ENCODE results near the gene CIAO3.
A peak's percentile ranks its signal among the peaks of the same experiment; 100 is the strongest.

CIAO3 gene

DNA sequence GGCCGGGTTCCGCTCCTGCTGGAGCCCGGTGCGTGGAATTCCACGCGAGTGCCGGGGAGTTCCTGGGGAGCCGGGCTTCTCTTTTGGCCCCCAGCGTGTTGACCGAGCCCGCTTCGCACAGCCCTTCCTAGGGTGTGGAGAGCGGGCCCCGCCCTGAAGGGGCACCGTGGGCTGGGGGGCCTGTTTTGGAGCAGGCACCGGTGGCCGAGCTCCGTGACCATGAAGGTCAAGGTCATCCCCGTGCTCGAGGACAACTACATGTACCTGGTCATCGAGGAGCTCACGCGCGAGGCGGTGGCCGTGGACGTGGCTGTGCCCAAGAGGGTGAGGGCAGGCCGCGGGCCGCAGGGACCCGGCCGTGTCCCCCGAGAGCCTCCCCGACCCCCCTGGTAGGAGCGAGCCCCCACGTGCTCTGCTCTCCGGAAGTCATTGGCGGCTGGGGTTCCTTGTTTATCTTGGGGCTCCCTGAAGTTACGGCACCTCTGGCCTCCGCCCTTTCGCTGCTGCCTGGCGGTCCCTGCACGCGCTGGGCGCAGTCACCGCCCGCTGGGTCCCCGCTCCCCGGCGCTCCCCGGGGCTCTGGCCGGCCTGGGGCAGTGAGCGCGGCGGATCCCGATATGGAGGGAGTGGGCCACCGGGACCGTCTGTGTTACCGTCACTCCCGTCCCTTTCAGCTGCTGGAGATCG lies 13.4 kb downstream of the CIAO3 start:
- Histone ChIP-seq H3K27me3 (ENCODE audit: control insufficient read depth, insufficient read depth, low read length) (peaks cover 19% of the 10 kb centered on the region), H3K9ac (ENCODE audit: low read length) (peak overlapping the region; percentile 22), H3K9me3 (ENCODE audit: control insufficient read depth, low read length) (no peaks in the 10 kb centered on the region), H3K4me1 (ENCODE audit: control insufficient read depth, insufficient read depth, low read length) (peaks cover 19% of the 10 kb centered on the region), H3K4me3 (ENCODE audit: low read length) (peak overlapping the region; percentile 31), H3K36me3 (ENCODE audit: control insufficient read depth, insufficient read depth, low read length) (no peaks in the 10 kb centered on the region)

GRCh38 chr16:726438-727290 lies 14.1 kb downstream of the CIAO3 start, which contains the start of the genes CCDC78 and HAGHL:
Gene CCDC78 (minus strand): TSS chr16:726443. CDS start chr16:726367, 76 bp downstream.
Gene HAGHL (plus strand): TSS chr16:727106. CDS start chr16:727510, 404 bp downstream.
- peak within 1 kb of the TSS; percentile 22 for H3K9ac ChIP-seq (ENCODE audit: low read length)
- no peaks in the 10 kb centered on the region for H3K9me3 ChIP-seq (ENCODE audit: control insufficient read depth, low read length)
- H3K27me3 ChIP-seq (ENCODE audit: control insufficient read depth, insufficient read depth, low read length) = peaks cover 19% of the 10 kb centered on the region
- H3K4me3 ChIP-seq (ENCODE audit: low read length) = peak within 1 kb of the TSS; percentile 31
- peaks cover 22% of the 10 kb centered on the region for H3K4me1 ChIP-seq (ENCODE audit: control insufficient read depth, insufficient read depth, low read length)
- H3K36me3 ChIP-seq (ENCODE audit: control insufficient read depth, insufficient read depth, low read length) = no peaks in the 10 kb centered on the region

DNA sequence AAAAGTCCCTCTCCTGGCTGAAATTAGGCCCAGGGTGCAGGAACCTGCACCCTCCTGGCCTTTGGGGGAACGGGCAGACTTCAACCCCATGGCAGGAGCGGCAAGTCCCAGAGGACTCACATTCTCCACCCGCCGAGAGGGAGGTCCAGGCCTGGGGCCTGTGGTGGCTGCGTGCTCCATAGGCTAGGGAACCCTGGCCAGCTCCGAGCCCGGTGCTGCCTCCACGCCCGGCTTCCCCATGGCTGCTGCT lies 14.7 kb downstream of the CIAO3 start:
- Histone ChIP-seq H3K9me3 (ENCODE audit: control insufficient read depth, low read length) (no peaks in the 10 kb centered on the region), H3K4me3 (ENCODE audit: low read length) (no peak overlapping the region), H3K4me1 (ENCODE audit: control insufficient read depth, insufficient read depth, low read length) (peaks cover 25% of the 10 kb centered on the region), H3K9ac (ENCODE audit: low read length) (no peak overlapping the region), H3K27me3 (ENCODE audit: control insufficient read depth, insufficient read depth, low read length) (peaks cover 19% of the 10 kb centered on the region), H3K36me3 (ENCODE audit: control insufficient read depth, insufficient read depth, low read length) (no peaks in the 10 kb centered on the region)

DNA sequence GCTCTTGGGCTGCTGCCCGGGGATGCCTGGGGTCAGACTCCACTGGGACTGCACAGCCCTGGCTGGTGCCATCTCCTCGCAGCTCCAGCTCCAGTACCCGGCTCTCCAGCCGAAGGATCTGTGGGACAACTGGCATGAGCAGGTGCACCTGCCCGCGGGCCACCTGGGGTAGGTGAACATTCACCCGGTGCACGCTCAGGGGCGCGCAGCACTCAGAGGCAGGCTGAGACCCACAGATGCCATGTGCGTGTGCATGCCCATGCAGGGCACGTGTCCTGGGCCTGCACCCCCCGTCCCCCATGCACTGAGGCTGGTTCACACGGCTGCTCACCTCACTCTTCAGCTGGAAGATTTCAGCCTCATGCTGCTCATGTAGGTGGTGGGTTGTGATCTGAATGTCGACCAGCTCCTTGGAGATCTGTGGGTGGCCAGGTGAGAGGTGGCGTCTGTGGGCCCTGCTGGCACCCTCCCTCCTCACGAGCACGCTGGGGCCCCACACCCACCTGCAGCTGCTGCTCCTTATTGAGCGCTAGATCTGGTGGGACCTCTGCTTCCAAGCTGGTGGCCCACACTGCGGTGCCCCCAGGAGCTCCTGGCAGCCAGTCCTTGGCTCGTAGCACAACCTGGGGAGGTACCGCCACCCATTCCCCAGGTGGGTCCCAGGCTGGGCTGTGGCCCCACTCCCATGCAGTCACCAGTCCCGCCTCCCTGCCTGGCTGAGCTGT lies 15.2 kb downstream of the CIAO3 start:
- Histone ChIP-seq H3K9ac (ENCODE audit: low read length) (no peak overlapping the region), H3K4me1 (ENCODE audit: control insufficient read depth, insufficient read depth, low read length) (peaks cover 25% of the 10 kb centered on the region), H3K9me3 (ENCODE audit: control insufficient read depth, low read length) (no peaks in the 10 kb centered on the region), H3K27me3 (ENCODE audit: control insufficient read depth, insufficient read depth, low read length) (peaks cover 19% of the 10 kb centered on the region), H3K36me3 (ENCODE audit: control insufficient read depth, insufficient read depth, low read length) (no peaks in the 10 kb centered on the region), H3K4me3 (ENCODE audit: low read length) (no peak overlapping the region)

GRCh38 chr16:725041-725376 lies 15.8 kb downstream of the CIAO3 start:
- Histone ChIP-seq H3K9ac (ENCODE audit: low read length) (no peak overlapping the region), H3K36me3 (ENCODE audit: control insufficient read depth, insufficient read depth, low read length) (no peaks in the 10 kb centered on the region), H3K4me1 (ENCODE audit: control insufficient read depth, insufficient read depth, low read length) (peaks cover 29% of the 10 kb centered on the region), H3K4me3 (ENCODE audit: low read length) (no peak overlapping the region), H3K27me3 (ENCODE audit: control insufficient read depth, insufficient read depth, low read length) (peaks cover 19% of the 10 kb centered on the region), H3K9me3 (ENCODE audit: control insufficient read depth, low read length) (no peaks in the 10 kb centered on the region)

DNA sequence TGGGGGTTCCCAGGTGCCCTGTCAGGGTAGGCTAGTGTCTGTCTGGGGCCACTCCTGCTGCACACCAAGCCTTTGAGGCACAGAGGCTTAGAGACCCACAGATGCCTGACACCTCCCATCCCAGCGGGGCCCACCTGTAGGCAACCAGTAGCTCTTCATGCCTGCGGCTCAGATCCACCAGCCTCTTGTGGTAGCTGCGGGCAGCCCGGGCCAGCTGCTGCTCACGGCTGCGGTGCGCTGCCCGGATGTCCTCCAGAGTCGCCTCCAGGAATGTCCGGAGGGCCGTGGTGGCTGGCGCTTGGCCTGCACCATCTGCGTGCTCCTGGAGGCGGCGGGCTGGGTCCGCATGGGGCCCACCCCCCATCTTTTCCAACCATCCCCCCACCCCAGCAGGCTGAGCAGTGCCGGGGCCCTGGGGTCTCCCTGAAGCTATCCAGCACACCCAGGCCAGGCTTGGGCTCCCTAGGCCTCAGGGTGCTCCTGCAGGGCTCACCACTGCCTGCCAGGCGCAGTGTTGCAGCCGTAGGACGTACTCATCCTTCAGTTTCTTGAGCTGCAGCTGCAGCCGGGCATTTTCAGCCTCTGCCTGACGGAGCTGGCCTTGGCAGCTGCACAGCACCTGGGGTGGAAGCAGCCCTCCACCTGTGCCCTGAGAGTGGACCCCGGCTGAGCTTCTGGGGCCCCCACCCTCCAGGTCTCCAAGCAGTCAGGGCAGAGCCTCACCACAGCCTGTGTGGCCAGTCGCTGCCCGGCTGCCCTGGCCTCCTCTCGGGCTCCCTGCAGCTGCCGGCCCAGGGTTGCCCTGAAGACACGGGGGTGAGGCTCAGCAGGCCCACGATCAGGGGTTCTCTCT lies 16.4 kb downstream of the CIAO3 start:
- Histone ChIP-seq H3K27me3 (ENCODE audit: control insufficient read depth, insufficient read depth, low read length) (peaks cover 19% of the 10 kb centered on the region), H3K9me3 (ENCODE audit: control insufficient read depth, low read length) (no peaks in the 10 kb centered on the region), H3K9ac (ENCODE audit: low read length) (no peak overlapping the region), H3K4me3 (ENCODE audit: low read length) (no peak overlapping the region), H3K36me3 (ENCODE audit: control insufficient read depth, insufficient read depth, low read length) (no peaks in the 10 kb centered on the region), H3K4me1 (ENCODE audit: control insufficient read depth, insufficient read depth, low read length) (peaks cover 35% of the 10 kb centered on the region)

DNA sequence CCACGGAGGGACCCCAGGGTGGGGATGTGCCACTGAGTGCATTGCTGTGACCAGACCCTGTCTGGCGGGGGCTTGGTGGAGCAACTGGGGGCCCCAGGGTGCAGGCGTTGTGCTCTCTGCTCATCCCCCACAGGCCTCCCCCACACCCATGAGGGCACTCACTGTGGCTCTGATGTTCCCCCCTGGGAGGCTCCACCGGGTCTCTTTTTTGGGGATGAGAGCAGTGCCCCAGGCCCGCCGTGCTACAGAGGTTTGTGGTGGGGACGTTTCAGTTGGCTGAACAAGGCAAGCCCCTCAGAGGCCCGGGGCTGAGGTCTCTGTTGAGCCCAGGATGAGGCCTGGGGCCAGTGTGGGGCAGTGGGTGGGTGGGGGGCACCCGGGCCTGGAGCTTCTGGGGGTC lies 17.1 kb downstream of the CIAO3 start:
- peaks cover 42% of the 10 kb centered on the region for H3K4me1 ChIP-seq (ENCODE audit: control insufficient read depth, insufficient read depth, low read length)
- no peaks in the 10 kb centered on the region for H3K36me3 ChIP-seq (ENCODE audit: control insufficient read depth, insufficient read depth, low read length)
- H3K9me3 ChIP-seq (ENCODE audit: control insufficient read depth, low read length) = no peaks in the 10 kb centered on the region
- peaks cover 19% of the 10 kb centered on the region for H3K27me3 ChIP-seq (ENCODE audit: control insufficient read depth, insufficient read depth, low read length)
- no peak overlapping the region for H3K9ac ChIP-seq (ENCODE audit: low read length)
- H3K4me3 ChIP-seq (ENCODE audit: low read length) = no peak overlapping the region

GRCh38 chr16:722835-723633 lies 17.8 kb downstream of the CIAO3 start:
- Histone ChIP-seq H3K27me3 (ENCODE audit: control insufficient read depth, insufficient read depth, low read length) (peaks cover 19% of the 10 kb centered on the region), H3K4me3 (ENCODE audit: low read length) (no peak overlapping the region), H3K36me3 (ENCODE audit: control insufficient read depth, insufficient read depth, low read length) (no peaks in the 10 kb centered on the region), H3K9ac (ENCODE audit: low read length) (no peak overlapping the region), H3K9me3 (ENCODE audit: control insufficient read depth, low read length) (no peaks in the 10 kb centered on the region), H3K4me1 (ENCODE audit: control insufficient read depth, insufficient read depth, low read length) (peaks cover 44% of the 10 kb centered on the region)

DNA sequence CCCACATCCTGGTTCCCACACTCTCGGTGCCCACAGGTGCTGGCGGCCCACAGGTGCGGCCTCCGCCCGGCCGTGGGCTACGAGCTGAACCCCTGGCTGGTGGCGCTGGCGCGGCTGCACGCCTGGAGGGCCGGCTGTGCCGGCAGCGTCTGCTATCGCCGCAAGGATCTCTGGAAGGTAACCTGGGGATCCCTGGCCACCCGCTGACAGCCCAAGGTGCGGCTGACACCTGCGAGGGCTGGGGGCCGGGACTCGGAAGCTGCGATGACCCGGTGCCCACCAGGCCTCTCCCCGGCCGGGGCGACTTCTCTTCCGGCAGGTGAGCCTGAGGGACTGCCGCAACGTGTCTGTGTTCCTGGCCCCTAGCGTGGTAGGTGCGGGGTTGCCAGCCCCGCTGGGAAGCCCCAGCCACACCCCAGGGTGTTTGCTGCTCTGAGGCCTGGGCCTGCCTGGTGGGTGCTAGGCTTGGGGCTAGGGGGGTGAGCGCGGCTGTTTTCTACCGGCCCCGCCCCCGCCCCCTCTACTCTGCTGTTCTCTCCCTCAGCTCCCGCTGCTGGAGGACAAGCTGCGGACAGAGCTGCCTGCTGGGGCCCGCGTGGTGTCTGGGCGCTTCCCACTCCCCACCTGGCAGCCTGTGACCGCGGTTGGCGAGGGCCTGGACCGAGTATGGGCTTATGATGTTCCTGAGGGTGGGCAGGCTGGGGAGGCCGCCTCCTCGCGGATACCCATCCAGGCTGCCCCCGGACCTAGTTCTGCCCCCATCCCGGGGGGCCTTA lies 18.8 kb downstream of the CIAO3 start:
- Histone ChIP-seq H3K9ac (ENCODE audit: low read length) (no peak overlapping the region), H3K4me1 (ENCODE audit: control insufficient read depth, insufficient read depth, low read length) (peaks cover 37% of the 10 kb centered on the region), H3K27me3 (ENCODE audit: control insufficient read depth, insufficient read depth, low read length) (peaks cover 19% of the 10 kb centered on the region), H3K4me3 (ENCODE audit: low read length) (peak overlapping the region; percentile 56), H3K9me3 (ENCODE audit: control insufficient read depth, low read length) (no peaks in the 10 kb centered on the region), H3K36me3 (ENCODE audit: control insufficient read depth, insufficient read depth, low read length) (no peaks in the 10 kb centered on the region)

GRCh38 chr16:720990-721764 lies 19.6 kb downstream of the CIAO3 start, which contains the start of gene ANTKMT:
Gene ANTKMT (plus strand): TSS chr16:721146. CDS start chr16:721275, 129 bp downstream.
- peaks cover 22% of the 10 kb centered on the region for H3K27me3 ChIP-seq (ENCODE audit: control insufficient read depth, insufficient read depth, low read length)
- no peaks in the 10 kb centered on the region for H3K36me3 ChIP-seq (ENCODE audit: control insufficient read depth, insufficient read depth, low read length)
- peak within 1 kb of the TSS; percentile 76 for H3K9ac ChIP-seq (ENCODE audit: low read length)
- H3K9me3 ChIP-seq (ENCODE audit: control insufficient read depth, low read length) = no peaks in the 10 kb centered on the region
- H3K4me1 ChIP-seq (ENCODE audit: control insufficient read depth, insufficient read depth, low read length) = peaks cover 40% of the 10 kb centered on the region
- peak within 1 kb of the TSS; percentile 56 for H3K4me3 ChIP-seq (ENCODE audit: low read length)

All from mucosa of stomach (tissue), 1 donor.